Measurements from ENCODE around the gene AUH.
A peak's percentile ranks its signal among the peaks of the same experiment; 100 is the strongest.

Gene AUH

DNA sequence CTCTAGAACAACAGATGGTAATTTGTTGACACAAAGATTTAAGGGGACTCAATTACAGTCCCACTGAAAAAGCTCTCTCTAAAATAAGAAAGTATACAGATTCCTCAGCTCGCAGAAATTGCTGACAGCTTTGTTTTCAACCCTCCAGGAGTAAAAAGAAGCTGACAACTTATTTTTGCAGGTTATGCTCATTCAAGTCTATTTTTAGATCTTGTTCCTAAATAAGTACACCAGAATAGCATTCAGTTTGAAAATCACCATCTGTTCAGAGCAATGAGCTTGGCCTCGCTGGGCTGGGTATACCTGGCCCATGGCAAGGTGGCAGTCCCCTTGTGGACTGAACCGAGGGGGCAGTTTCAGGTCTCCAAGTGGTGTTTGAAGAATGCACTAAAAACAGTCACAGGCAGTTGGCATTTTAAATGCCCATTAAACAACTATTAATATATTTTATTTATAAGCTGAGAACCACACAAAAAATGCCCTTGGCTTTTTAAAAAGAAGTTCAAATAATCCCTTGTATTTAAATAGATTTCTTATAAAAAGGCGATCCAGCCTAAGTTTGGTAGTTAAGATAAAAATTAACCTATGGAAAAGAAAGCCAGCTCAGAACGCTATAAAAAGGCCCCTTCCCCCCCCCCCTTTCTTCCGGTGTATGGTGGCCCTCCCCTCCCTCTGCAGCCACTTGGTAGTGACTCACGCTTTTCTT lies 169.2 kb downstream of the AUH start:
- Histone ChIP-seq H2AK5ac (ENCODE audit: low read length, severe bottlenecking) (no peak overlapping the region), H2BK120ac (ENCODE audit: low read depth, low read length) (peak overlapping the region; percentile 77), H3K4me2 (ENCODE audit: low read length, poor library complexity, severe bottlenecking) (peak overlapping the region; percentile 67), H3K14ac (ENCODE audit: low read length in 2 of 2) (no peak overlapping the region), H3K36me3 (ENCODE audit: control insufficient read depth in 1 of 2, insufficient read depth in 2 of 2, low read depth in 1 of 2, low read length in 2 of 2) (no peaks in the 10 kb centered on the region), H2BK12ac (ENCODE audit: low read length in 2 of 2) (peak overlapping the region in 1 of 2 experiments; percentile 88), H3K79me1 (replicated peaks; ENCODE audit: low read length, poor library complexity, severe bottlenecking) (no peaks in the 10 kb centered on the region), H3K27ac (ENCODE audit: low read length, poor library complexity, severe bottlenecking) (peak overlapping the region; percentile 75), H3K27me3 (ENCODE audit: control insufficient read depth in 1 of 2, insufficient read depth in 1 of 2, low read length in 2 of 2) (no peaks in the 10 kb centered on the region), H3K4me3 (ENCODE audit: insufficient read depth in 1 of 2, low read depth in 1 of 2, low read length in 2 of 2) (no peak overlapping the region), H3K9ac (ENCODE audit: low read length) (peak overlapping the region; percentile 98), H2BK15ac (ENCODE audit: low read depth, poor library complexity, severe bottlenecking) (no peak overlapping the region), H4K8ac (ENCODE audit: low read length) (peak overlapping the region; percentile 76), H2BK5ac (ENCODE audit: low read depth, low read length, poor library complexity, severe bottlenecking) (no peak overlapping the region), H3K4me1 (ENCODE audit: control insufficient read depth, insufficient read depth, low read depth, low read length) (peaks cover 32% of the 10 kb centered on the region), H2AFZ (ENCODE audit: low read depth, low read length) (no peak overlapping the region), H3K23ac (ENCODE audit: low read length in 2 of 2) (no peak overlapping the region), H4K91ac (ENCODE audit: low read length) (peak overlapping the region; percentile 81), H3K18ac (ENCODE audit: low read depth in 1 of 2, low read length in 2 of 2) (peak overlapping the region in 1 of 2 experiments; percentile 85), H3K9me3 (ENCODE audit: control insufficient read depth, low read length) (peaks cover 2% of the 10 kb centered on the region), H3K4ac (ENCODE audit: low read depth in 1 of 2, low read length in 2 of 2) (peak overlapping the region in 1 of 2 experiments; percentile 54)
- DNase-seq, result peak; percentile 69
- 9% methylated on average over 6 of the region's 7 CpGs for WGBS

DNA sequence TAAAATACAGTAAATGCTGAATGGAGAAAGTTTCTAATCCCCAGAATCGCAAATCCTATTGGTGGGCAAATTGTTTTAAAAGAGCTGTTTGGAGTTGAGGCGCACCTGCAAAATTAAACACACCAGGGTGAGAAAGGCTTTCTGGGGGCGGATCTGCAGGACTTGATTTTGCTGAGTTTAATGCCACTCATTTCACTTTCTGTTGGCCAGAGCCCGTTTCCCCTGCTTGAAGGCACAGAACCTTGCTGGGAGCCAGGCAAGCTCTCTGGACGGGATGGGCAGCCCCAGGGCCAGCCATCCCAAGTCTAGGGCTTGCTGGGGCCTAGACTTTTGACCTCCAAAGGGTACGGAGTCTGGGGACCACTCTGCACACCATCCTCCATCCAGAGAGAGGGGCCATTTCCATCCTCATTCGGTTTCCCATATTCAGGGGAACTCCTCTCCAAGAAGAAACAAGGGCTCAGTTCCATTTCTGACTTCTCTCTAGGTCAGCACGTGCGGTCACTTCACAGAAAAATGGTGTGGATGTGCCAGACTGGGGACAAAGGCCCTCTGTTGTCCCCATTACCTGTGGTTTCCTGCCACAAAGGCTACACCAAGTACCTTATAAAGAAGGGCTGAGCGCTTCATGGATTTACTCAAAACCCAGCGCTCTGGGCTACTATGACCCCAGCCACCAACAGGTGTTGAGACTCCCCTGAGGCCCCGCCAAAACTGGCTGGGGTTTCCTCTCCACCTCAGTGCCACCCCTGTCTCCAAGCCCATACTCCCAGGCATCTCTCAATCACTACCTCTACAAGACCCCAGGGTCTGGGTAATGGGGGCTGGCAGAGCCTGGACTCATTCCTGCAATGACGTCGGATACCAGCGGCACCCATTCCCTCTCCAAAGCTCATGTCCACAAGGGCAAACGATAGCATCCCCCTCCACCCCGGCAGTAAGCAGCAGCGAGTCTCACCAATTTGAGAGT lies 170.0 kb downstream of the AUH start:
- no peaks in the 10 kb centered on the region for H3K79me1 ChIP-seq (replicated peaks; ENCODE audit: low read length, poor library complexity, severe bottlenecking)
- peak overlapping the region; percentile 45 for H2AK5ac ChIP-seq (ENCODE audit: low read length, severe bottlenecking)
- H3K18ac ChIP-seq (ENCODE audit: low read depth in 1 of 2, low read length in 2 of 2), result peak overlapping the region; percentile 34 to 85
- WGBS, result 81% methylated on average over 18 of the region's 18 CpGs
- H3K9me3 ChIP-seq (ENCODE audit: control insufficient read depth, low read length), result peaks cover 2% of the 10 kb centered on the region
- peak overlapping the region; percentile 38 for H2BK15ac ChIP-seq (ENCODE audit: low read depth, poor library complexity, severe bottlenecking)
- no peak overlapping the region for H2AFZ ChIP-seq (ENCODE audit: low read depth, low read length)
- H2BK120ac ChIP-seq (ENCODE audit: low read depth, low read length), result peak overlapping the region; percentile 77
- H4K8ac ChIP-seq (ENCODE audit: low read length), result peak overlapping the region; percentile 76
- H2BK5ac ChIP-seq (ENCODE audit: low read depth, low read length, poor library complexity, severe bottlenecking), result no peak overlapping the region
- H3K23ac ChIP-seq (ENCODE audit: low read length in 2 of 2), result no peak overlapping the region
- DNase-seq, result no peak
- H3K4ac ChIP-seq (ENCODE audit: low read depth in 1 of 2, low read length in 2 of 2), result peak overlapping the region; percentile 17 to 54
- peak overlapping the region; percentile 98 for H3K9ac ChIP-seq (ENCODE audit: low read length)
- no peak overlapping the region for H3K4me3 ChIP-seq (ENCODE audit: insufficient read depth in 1 of 2, low read depth in 1 of 2, low read length in 2 of 2)
- no peak overlapping the region for H3K27ac ChIP-seq (ENCODE audit: low read length, poor library complexity, severe bottlenecking)
- H3K27me3 ChIP-seq (ENCODE audit: control insufficient read depth in 1 of 2, insufficient read depth in 1 of 2, low read length in 2 of 2), result no peaks in the 10 kb centered on the region
- H3K14ac ChIP-seq (ENCODE audit: low read length in 2 of 2), result peak overlapping the region in 1 of 2 experiments; percentile 6
- no peaks in the 10 kb centered on the region for H3K36me3 ChIP-seq (ENCODE audit: control insufficient read depth in 1 of 2, insufficient read depth in 2 of 2, low read depth in 1 of 2, low read length in 2 of 2)
- H3K4me2 ChIP-seq (ENCODE audit: low read length, poor library complexity, severe bottlenecking), result no peak overlapping the region
- peak overlapping the region; percentile 81 for H4K91ac ChIP-seq (ENCODE audit: low read length)
- H3K4me1 ChIP-seq (ENCODE audit: control insufficient read depth, insufficient read depth, low read depth, low read length), result peaks cover 37% of the 10 kb centered on the region
- H2BK12ac ChIP-seq (ENCODE audit: low read length in 2 of 2), result peak overlapping the region; percentile 87 to 97

DNA sequence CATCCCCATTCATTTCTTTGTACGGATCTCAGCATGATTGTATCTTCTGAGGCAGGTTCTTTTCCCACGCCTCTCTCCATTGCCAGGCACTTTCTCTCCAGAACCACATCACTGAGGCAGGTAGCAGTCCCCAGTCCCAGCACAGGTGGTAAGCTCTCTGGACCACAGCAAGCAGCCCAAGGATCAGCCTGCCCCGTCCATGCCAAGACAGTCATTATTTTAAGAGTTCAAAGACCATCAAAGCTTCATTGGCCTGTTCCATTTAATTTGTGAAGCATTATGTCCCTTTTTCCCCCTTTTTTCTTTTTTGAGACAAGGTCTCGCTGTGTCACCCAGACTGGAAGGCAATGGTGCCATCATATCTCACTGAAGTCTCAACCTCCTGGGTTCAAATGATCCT lies 171.7 kb downstream of the AUH start:
- Histone ChIP-seq H3K9ac (ENCODE audit: low read length) (no peak overlapping the region), H4K91ac (ENCODE audit: low read length) (no peak overlapping the region), H3K79me1 (replicated peaks; ENCODE audit: low read length, poor library complexity, severe bottlenecking) (no peaks in the 10 kb centered on the region), H3K27ac (ENCODE audit: low read length, poor library complexity, severe bottlenecking) (no peak overlapping the region), H3K23ac (ENCODE audit: low read length in 2 of 2) (no peak overlapping the region), H2AFZ (ENCODE audit: low read depth, low read length) (no peak overlapping the region), H3K4ac (ENCODE audit: low read depth in 1 of 2, low read length in 2 of 2) (no peak overlapping the region), H4K8ac (ENCODE audit: low read length) (no peak overlapping the region), H2BK15ac (ENCODE audit: low read depth, poor library complexity, severe bottlenecking) (no peak overlapping the region), H3K36me3 (ENCODE audit: control insufficient read depth in 1 of 2, insufficient read depth in 2 of 2, low read depth in 1 of 2, low read length in 2 of 2) (no peaks in the 10 kb centered on the region), H3K4me2 (ENCODE audit: low read length, poor library complexity, severe bottlenecking) (no peak overlapping the region), H3K4me3 (ENCODE audit: insufficient read depth in 1 of 2, low read depth in 1 of 2, low read length in 2 of 2) (no peak overlapping the region), H2BK120ac (ENCODE audit: low read depth, low read length) (no peak overlapping the region), H2BK5ac (ENCODE audit: low read depth, low read length, poor library complexity, severe bottlenecking) (no peak overlapping the region), H3K14ac (ENCODE audit: low read length in 2 of 2) (no peak overlapping the region), H2AK5ac (ENCODE audit: low read length, severe bottlenecking) (no peak overlapping the region), H3K4me1 (ENCODE audit: control insufficient read depth, insufficient read depth, low read depth, low read length) (peaks cover 31% of the 10 kb centered on the region), H3K27me3 (ENCODE audit: control insufficient read depth in 1 of 2, insufficient read depth in 1 of 2, low read length in 2 of 2) (no peaks in the 10 kb centered on the region), H2BK12ac (ENCODE audit: low read length in 2 of 2) (no peak overlapping the region), H3K9me3 (ENCODE audit: control insufficient read depth, low read length) (peaks cover 2% of the 10 kb centered on the region), H3K18ac (ENCODE audit: low read depth in 1 of 2, low read length in 2 of 2) (no peak overlapping the region)
- DNase-seq, result no peak
- 96% methylated on average over 4 of the region's 4 CpGs for WGBS

All from mesenchymal stem cell (in vitro differentiated cells and primary cell).